OCI-LY7 (cell line): ENCODE data around the gene AGAP3.

Source experiments
- EZH2phosphoT487 ChIP-seq: fragments of 200-600 bp; sonication (generic); IDR thresholded peaks from 2 replicates; pipeline ENCODE4 v1.6.1; 2018; ENCODE audit warnings: low read depth, borderline replicate concordance, mild to moderate bottlenecking, mixed run types, antibody characterized with exemption, low read length, moderate library complexity, mixed read lengths
- TF ChIP-seq, protein P1 (sequence below): fragments of 200-600 bp; sonication (generic); conservative IDR thresholded peaks from 2 replicates; pipeline ENCODE4 v1.5.1; 2014; ENCODE audit warnings: mild to moderate bottlenecking, antibody characterized with exemption, low read length, moderate library complexity, mixed read lengths

GRCh38 chr7:151091003-151091402 lies 4.7 kb downstream of the AGAP3 start:
- TF ChIP-seq, protein P1, sequence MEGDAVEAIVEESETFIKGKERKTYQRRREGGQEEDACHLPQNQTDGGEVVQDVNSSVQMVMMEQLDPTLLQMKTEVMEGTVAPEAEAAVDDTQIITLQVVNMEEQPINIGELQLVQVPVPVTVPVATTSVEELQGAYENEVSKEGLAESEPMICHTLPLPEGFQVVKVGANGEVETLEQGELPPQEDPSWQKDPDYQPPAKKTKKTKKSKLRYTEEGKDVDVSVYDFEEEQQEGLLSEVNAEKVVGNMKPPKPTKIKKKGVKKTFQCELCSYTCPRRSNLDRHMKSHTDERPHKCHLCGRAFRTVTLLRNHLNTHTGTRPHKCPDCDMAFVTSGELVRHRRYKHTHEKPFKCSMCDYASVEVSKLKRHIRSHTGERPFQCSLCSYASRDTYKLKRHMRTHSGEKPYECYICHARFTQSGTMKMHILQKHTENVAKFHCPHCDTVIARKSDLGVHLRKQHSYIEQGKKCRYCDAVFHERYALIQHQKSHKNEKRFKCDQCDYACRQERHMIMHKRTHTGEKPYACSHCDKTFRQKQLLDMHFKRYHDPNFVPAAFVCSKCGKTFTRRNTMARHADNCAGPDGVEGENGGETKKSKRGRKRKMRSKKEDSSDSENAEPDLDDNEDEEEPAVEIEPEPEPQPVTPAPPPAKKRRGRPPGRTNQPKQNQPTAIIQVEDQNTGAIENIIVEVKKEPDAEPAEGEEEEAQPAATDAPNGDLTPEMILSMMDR = no peak
- TF ChIP-seq EZH2phosphoT487 = no peak
